ENCODE data around the gene ASTL. TPM values are rescaled to one million over a fixed set of nuclear protein-coding genes. Genes with fewer than 3 reads are reported as not detected.

The ASTL gene
- polyA plus RNA-seq, 1 experiment: not detected

DNA sequence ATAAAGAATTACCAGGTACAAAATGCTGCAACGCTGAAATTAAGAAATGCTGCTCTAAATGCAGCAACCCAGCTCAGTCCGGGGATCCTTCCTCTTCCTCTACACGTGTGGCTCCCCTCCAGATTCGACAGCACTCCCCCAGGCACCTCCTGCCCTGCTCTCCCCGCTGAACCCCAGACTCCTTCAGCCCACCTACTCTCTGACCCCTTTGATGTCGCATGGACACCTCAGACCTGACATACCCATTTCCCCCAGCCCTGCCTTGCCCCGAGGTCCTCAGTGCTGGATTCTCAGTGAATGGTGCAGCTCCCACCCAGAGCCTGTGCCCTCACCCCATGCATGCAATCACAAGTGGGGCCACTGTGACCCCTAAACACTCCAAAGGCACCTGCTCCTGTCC lies 17.3 kb downstream of the ASTL start:
- H3K4me3 ChIP-seq (ENCODE audit: low read depth, low read length): no peak overlapping the region
- peaks cover under 1% of the 10 kb centered on the region; the same call in 1 of the 2 replicates for H3K9me3 ChIP-seq (ENCODE audit: control insufficient read depth, insufficient read depth, low read length)
- ChIA-PET POLR2A (no interaction called here), CTCF (no interaction called here)
- DNase-seq (ENCODE audit: low read depth, low spot score): no peak
- no peak overlapping the region for H3K27ac ChIP-seq (ENCODE audit: low read depth, low read length)
- TF ChIP-seq, protein P1, sequence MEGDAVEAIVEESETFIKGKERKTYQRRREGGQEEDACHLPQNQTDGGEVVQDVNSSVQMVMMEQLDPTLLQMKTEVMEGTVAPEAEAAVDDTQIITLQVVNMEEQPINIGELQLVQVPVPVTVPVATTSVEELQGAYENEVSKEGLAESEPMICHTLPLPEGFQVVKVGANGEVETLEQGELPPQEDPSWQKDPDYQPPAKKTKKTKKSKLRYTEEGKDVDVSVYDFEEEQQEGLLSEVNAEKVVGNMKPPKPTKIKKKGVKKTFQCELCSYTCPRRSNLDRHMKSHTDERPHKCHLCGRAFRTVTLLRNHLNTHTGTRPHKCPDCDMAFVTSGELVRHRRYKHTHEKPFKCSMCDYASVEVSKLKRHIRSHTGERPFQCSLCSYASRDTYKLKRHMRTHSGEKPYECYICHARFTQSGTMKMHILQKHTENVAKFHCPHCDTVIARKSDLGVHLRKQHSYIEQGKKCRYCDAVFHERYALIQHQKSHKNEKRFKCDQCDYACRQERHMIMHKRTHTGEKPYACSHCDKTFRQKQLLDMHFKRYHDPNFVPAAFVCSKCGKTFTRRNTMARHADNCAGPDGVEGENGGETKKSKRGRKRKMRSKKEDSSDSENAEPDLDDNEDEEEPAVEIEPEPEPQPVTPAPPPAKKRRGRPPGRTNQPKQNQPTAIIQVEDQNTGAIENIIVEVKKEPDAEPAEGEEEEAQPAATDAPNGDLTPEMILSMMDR (IDR thresholded peaks at IDR 0.05; ENCODE audit: low read depth, low read length): no peak
- peaks cover 67% of the 10 kb centered on the region for H3K27me3 ChIP-seq (ENCODE audit: control insufficient read depth, insufficient read depth, low read length)

DNA sequence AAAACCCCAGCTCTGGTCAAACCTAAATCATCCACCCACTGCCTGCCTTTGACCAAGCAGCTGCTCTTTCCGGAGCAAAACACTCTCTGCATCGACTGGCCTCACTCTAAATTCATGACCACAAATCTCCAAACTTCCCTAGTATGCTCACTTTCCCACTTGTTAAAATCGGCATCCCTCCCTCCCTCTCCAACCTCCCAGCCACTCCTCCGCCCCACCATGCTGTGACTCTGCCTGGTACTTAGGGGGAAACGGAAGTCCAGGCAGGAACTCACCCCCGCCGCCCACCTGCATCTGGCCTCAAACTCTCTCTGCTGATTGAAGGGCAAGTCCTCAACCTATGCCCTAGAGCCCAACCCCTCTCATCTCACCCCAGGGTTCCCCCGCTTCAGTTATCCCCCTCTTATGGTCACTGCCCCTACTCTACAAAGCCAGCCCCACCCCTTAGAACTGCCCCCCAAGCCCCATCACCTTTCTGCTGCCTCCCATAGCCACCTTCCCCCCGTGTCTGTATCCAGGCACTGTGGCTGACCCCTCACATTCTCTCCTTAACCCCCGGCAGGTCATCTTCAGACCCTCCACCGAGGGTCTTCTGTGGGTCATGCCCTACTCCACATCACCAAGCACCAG lies 18.1 kb downstream of the ASTL start:
- peaks cover 69% of the 10 kb centered on the region for H3K27me3 ChIP-seq (ENCODE audit: control insufficient read depth, insufficient read depth, low read length)
- no peak for DNase-seq (ENCODE audit: low read depth, low spot score)
- ChIA-PET POLR2A (no interaction called here), CTCF (no interaction called here)
- peaks cover 8% of the 10 kb centered on the region for H3K9me3 ChIP-seq (ENCODE audit: control insufficient read depth, insufficient read depth, low read length)
- TF ChIP-seq, protein P1 (IDR thresholded peaks at IDR 0.05; ENCODE audit: low read depth, low read length): no peak
- no peak overlapping the region for H3K4me3 ChIP-seq (ENCODE audit: low read depth, low read length)
- no peak overlapping the region for H3K27ac ChIP-seq (ENCODE audit: low read depth, low read length)

DNA sequence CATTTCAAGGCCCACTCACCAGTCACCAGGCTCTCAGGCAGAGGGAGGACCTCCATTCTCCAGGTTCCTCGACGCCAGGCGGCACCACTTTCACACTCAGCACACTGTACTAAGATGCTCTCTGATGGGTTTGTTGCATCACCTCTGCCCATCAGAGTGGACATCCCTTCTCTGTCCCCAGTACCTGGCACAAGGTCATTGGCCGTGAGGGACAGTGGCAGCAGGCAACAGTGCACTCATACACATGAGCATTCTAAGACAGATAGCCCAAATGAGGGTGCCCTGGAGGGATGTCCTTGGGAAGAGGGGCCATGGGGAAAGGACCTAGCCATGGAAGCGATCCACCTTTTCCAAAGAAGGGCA lies 18.9 kb downstream of the ASTL start:
- Histone ChIP-seq H3K27me3 (ENCODE audit: control insufficient read depth, insufficient read depth, low read length) (peaks cover 70% of the 10 kb centered on the region), H3K27ac (ENCODE audit: low read depth, low read length) (no peak overlapping the region), H3K4me3 (ENCODE audit: low read depth, low read length) (no peak overlapping the region), H3K9me3 (ENCODE audit: control insufficient read depth, insufficient read depth, low read length) (peaks cover 9% of the 10 kb centered on the region)
- ChIA-PET CTCF (interaction anchor here (3.5 kb wide), 1 partner anchor 127 kb away, joined by 24 read pairs; no protein-coding TSS in a partner anchor), POLR2A (no interaction called here)
- no peak for DNase-seq (ENCODE audit: low read depth, low spot score)
- TF ChIP-seq, protein P1 (IDR thresholded peaks at IDR 0.05; ENCODE audit: low read depth, low read length): no peak

DNA sequence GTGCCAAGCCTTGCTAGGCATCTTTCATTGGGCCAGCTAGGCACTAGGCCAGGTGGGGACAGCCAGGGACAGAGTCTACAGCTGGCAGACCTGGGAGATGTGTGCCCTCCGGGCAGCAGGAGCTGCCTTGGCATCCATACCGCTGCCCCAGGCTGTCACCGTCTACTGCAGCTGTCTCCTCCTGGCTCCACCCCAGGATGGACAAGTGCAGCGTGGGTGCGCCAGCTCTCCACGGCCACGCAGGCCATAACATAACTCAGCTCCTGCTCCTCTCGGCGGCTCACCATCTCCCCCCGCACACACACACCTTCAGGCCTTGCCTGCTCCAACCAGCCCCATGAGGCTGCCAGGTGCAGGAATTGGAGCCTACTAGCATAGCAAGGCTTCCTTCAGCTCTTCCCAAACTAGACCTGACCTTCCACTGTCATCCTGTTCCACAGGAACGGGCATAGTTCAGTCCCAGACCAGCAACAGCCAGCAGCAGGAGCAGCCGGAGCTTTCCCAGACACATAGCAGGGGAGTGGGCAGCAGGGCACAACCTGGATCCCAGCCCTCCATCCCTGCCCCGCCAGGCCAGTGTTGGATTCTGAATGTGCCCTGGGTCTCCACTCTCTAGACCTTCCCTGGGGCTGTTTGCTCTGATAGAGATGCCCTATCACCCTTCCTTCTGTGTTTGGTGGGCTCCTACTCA lies 19.5 kb downstream of the ASTL start:
- Histone ChIP-seq H3K27me3 (ENCODE audit: control insufficient read depth, insufficient read depth, low read length) (peaks cover 72% of the 10 kb centered on the region), H3K4me3 (ENCODE audit: low read depth, low read length) (no peak overlapping the region), H3K9me3 (ENCODE audit: control insufficient read depth, insufficient read depth, low read length) (peaks cover 9% of the 10 kb centered on the region), H3K27ac (ENCODE audit: low read depth, low read length) (no peak overlapping the region)
- CTCF ChIA-PET: interaction anchor here (0.7 to 3.5 kb wide), 3 partner anchors 17 to 126 kb away, joined by 3 to 24 read pairs (median 4); no protein-coding TSS in a partner anchor
- TF ChIP-seq, protein P1 (IDR thresholded peaks at IDR 0.05; ENCODE audit: low read depth, low read length): no peak
- DNase-seq (ENCODE audit: low read depth, low spot score): no peak
- POLR2A ChIA-PET: no interaction called here
